Measurements from ENCODE around the gene MEIOB. TPM values are rescaled to one million over a fixed set of nuclear protein-coding genes. Genes with fewer than 3 reads are reported as not detected.
A peak's percentile ranks its signal among the peaks of the same experiment; 100 is the strongest.

Gene MEIOB
- total RNA-seq, 1 donor from 2014 or later: 0.26 TPM

DNA sequence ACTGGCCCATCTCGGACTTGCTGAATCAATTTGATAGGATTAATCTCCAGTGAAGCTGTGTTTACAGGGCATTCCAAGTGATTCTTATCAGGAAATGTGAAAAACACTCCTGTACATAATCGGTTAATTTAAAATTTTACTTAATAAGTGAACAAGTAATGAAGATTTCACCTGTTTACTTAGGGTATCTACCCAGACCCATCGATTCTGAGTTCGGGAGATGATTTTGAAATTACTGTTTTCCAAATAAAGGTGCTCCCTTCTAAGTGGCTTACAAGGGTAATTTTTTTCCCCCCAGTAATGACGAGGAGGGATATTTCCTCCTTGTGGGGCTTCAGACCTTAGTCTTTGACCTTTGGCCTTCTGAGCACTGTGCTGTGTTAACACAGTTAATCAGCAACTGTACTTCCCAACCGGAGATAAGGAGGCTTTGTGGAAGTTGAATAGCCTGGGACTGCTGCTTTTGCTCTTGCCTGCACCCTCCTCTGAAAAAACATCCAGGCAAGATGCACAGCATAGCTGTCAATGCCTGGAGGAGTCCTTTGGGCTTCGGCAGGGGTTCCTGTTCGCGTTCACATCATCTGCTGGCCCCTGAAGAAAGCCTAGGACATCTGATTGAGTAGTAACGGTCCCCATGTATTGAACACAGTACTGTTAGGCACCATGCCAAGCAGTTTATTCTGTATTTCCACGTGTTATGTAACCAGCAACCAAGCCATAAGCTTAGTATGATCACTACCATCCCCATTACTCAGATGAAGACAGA, 43.1 kb downstream of the MEIOB start:
- no peaks in the 10 kb centered on the region for H3K27me3 ChIP-seq (ENCODE audit: control insufficient read depth, insufficient read depth, low read length)
- H3K4me3 ChIP-seq (ENCODE audit: low read depth, low read length): peak overlapping the region; percentile 13
- TF ChIP-seq, protein P1, sequence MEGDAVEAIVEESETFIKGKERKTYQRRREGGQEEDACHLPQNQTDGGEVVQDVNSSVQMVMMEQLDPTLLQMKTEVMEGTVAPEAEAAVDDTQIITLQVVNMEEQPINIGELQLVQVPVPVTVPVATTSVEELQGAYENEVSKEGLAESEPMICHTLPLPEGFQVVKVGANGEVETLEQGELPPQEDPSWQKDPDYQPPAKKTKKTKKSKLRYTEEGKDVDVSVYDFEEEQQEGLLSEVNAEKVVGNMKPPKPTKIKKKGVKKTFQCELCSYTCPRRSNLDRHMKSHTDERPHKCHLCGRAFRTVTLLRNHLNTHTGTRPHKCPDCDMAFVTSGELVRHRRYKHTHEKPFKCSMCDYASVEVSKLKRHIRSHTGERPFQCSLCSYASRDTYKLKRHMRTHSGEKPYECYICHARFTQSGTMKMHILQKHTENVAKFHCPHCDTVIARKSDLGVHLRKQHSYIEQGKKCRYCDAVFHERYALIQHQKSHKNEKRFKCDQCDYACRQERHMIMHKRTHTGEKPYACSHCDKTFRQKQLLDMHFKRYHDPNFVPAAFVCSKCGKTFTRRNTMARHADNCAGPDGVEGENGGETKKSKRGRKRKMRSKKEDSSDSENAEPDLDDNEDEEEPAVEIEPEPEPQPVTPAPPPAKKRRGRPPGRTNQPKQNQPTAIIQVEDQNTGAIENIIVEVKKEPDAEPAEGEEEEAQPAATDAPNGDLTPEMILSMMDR (IDR thresholded peaks at IDR 0.05; ENCODE audit: insufficient read depth, low read length, severe bottlenecking): no peak
- DNase-seq (ENCODE audit: low read depth) (no peak), FAIRE-seq (no peak)
- H3K36me3 ChIP-seq (ENCODE audit: control insufficient read depth, insufficient read depth, low read length): peaks cover 3% of the 10 kb centered on the region

GRCh38 chr16:1826691-1827573, 45.0 kb downstream of the MEIOB start, which contains the start of the genes FAHD1 and HAGH:
FAHD1 (plus strand) TSS chr16:1827206; CDS start chr16:1827239, 33 bp downstream.
HAGH (minus strand) TSS chr16:1826825; CDS start chr16:1826787, 38 bp downstream.
- FAIRE-seq: peak; percentile 92
- DNase-seq (ENCODE audit: low read depth): peak; percentile 83
- peak within 1 kb of the TSS; percentile 100 for H3K4me3 ChIP-seq (ENCODE audit: low read depth, low read length)
- TF ChIP-seq, protein P1 (IDR thresholded peaks at IDR 0.05; ENCODE audit: insufficient read depth, low read length, severe bottlenecking): no peak
- no peaks in the 10 kb centered on the region for H3K27me3 ChIP-seq (ENCODE audit: control insufficient read depth, insufficient read depth, low read length)
- peaks cover 6% of the 10 kb centered on the region for H3K36me3 ChIP-seq (ENCODE audit: control insufficient read depth, insufficient read depth, low read length)

DNA sequence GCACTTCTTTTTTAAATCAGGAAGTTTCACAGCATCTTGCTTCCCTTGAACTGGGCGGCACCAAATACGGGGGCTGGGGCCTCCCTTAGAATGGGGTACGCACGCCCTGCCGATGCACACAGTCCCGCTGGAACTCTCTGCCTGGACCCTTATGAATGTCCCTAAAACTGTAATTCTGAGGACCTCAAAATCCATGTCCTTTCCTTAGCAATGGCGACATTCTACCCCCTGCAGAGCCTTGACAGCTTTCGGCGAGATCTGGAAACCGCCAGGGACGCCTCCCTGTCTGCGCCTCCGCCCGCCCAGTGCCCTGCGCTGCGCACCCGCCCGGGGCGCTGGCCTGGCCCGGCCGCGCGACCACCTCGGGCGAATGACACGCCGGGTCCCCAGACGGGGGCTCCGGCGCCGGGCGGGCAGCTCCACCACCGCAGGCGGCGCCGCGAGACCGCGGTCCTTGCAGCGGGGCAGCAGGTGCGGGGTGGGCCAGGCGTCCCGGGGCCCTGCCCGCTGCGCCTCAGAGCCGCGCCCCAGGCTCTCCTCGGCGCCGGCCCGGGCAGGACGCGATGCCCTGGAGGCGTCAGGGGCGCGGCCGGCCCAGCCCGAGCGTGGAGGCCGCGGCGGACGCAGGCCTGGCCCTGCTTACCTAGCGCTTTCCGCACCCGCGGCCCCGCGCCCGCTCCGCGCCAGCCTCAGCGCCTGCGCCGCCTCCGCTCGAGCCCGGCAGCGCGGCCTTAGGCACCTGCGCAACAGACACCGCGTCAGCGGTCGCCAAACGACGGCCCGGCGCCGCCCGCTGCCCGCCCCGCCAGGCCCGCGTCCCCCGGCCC, 45.9 kb downstream of the MEIOB start:
- FAIRE-seq (no peak), DNase-seq (ENCODE audit: low read depth) (peak; percentile 33)
- Histone ChIP-seq H3K27me3 (ENCODE audit: control insufficient read depth, insufficient read depth, low read length) (no peaks in the 10 kb centered on the region), H3K4me3 (ENCODE audit: low read depth, low read length) (peak overlapping the region; percentile 100), H3K36me3 (ENCODE audit: control insufficient read depth, insufficient read depth, low read length) (peaks cover 6% of the 10 kb centered on the region)
- TF ChIP-seq, protein P1 (IDR thresholded peaks at IDR 0.05; ENCODE audit: insufficient read depth, low read length, severe bottlenecking): no peak

DNA sequence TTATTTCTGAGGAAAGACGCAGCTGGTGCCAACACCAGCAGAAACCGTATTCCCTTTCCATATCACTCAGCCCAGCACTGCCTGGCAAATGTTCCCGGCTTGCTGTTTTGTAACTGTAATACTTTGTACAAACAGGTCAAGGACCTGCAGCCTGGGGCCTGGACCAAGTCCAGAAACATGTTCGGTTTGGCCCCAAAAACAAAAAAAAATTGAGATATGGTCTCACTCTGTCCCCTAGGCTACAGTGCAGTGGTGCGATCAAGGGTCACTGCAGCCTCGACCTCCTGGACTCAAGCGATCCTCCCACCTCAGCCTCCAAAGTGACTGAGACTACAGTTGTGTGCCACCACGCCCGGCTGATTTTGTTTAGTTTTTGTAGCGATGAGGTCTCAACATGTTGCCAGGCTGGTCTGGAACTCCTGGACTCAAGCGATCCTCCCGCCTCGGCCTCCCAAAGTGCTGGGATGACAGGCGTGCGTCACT, 46.5 kb downstream of the MEIOB start:
- TF ChIP-seq, protein P1 (IDR thresholded peaks at IDR 0.05; ENCODE audit: insufficient read depth, low read length, severe bottlenecking): no peak
- H3K27me3 ChIP-seq (ENCODE audit: control insufficient read depth, insufficient read depth, low read length): no peaks in the 10 kb centered on the region
- H3K36me3 ChIP-seq (ENCODE audit: control insufficient read depth, insufficient read depth, low read length): peaks cover 6% of the 10 kb centered on the region
- FAIRE-seq (no peak), DNase-seq (ENCODE audit: low read depth) (no peak)
- H3K4me3 ChIP-seq (ENCODE audit: low read depth, low read length): peak overlapping the region; percentile 100

DNA sequence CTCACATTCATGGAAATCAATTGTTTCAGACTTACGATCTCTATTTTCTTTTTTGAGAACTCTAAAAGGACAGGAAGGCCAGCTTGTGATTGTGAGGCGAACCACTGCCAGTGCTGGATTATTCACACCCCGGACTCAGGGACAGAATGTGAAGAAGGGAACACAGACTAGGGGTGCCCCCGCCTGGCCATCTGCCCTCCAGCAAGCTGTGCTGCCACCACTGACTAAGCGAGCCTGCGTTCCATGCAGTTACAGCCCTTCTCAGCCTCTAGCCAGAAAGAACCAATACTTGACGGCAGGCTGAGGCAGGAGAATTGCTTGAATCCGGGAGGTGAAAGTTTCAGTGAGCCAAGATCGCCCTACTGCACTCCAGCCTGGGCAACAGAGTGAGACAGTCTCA, 48.1 kb downstream of the MEIOB start:
- Histone ChIP-seq H3K36me3 (ENCODE audit: control insufficient read depth, insufficient read depth, low read length) (peaks cover 9% of the 10 kb centered on the region), H3K27me3 (ENCODE audit: control insufficient read depth, insufficient read depth, low read length) (no peaks in the 10 kb centered on the region), H3K4me3 (ENCODE audit: low read depth, low read length) (no peak overlapping the region)
- TF ChIP-seq, protein P1 (IDR thresholded peaks at IDR 0.05; ENCODE audit: insufficient read depth, low read length, severe bottlenecking): peak; percentile 52
- DNase-seq (ENCODE audit: low read depth): peak; percentile 60
- FAIRE-seq: no peak
